ENCODE measurements around the gene PNMA8C.

The PNMA8C gene

DNA sequence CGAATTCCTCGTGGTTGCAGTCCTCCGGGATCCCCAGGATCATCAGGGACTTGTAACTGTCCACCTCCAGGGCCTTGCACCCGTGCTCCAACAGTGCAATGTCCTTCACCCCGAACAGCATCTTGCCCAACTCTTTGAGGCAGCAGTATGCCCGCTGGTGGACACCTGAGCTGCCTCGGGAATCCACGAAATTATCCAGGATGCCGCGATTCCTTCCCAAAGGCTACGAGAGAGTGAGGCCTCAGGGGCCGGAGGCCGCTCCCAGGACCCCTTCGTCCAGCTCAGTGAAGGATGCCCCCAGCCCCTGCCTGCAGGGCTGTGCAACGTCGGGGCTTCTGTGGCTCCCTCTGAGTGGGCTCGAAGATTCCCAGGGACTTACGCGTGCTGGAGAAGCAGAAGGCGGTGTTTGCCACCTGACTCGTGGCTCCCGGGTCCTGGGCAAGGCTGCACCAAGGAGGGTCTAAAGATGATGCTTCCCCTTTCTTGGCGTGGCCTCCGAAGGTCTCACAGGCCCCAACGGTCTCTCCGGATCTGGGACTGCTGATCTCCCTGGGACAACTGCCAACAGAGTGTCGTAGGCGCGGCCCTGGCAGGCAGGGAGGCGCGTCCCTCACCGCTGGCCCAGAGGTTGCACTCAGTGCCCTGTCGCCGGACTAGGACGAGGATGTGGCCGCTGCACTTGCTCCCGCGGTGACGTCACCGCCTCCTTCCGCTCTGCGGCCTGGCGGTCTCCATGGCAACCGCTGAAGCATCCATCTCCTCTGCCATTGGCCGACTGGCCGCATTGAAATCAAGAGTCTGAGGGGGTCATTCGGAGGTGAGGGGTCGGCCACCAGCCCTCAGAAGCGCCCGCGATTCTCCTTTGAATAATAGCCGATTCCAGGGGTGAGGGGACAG, at the start of gene PNMA8C:
TSS of gene PNMA8C (minus strand) at position 698 of the 897 bp plus-strand sequence. CDS start at position 121, 577 bp downstream.
- DNase-seq: peak; percentile 62

DNA sequence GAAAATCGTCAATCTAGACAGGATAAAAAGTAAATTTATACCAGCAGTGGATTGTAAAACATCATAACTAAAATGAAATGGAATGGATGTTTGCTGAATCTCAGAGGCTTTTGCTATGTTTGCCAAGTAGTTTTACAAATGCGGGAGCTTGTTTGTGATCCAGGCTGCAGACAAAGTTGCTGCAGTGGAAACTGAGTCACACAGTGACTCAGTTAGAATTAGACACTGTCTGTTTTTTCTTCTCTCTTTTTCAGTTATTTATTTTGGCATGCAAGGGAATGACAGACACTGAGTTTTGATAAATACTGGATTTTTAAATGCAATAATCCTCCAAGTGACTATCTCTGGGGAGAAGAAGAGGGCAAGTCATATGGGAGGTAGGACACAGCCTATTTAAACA, 47.2 kb upstream of the PNMA8C start:
- no peak for DNase-seq

DNA sequence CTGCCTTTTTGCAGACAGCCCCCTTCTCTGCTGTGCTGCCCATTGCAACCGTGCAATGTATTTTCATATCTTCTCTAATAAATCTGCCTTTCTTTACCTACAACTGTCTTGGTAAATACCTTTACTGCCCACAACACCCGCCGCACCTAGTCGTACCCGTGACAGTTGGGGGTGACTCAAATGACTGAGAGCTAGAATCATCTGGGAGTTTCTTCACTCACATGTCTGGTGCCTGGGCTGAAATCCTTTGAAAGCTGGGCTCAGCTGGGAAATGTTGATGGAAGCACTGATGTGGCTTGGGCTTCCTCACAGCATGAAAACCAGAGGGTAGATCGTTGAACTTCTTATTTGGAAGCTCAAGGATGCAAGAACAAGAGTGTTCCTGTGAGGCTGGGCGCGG, 45.5 kb upstream of the PNMA8C start:
- no peak for DNase-seq

DNA sequence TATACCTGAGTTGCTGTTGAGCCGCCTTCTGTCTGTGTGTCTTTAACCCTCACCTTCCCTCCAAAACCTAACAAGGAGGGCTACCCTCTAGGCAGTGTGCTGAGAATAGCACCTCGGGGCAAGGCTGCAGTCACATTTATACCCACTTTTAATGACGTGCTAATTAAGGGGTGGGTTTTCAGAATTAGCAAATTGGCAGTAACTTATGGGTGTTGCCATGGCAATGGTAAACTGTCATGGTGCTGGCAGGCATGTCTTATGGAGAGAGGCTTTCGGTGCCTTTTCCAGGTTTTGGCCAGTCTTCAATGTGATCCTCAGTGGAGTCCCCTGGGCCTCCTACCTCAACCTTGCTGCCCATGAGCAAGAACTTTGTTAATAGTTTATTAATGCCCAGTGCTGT, 43.9 kb upstream of the PNMA8C start:
- DNase-seq: no peak

DNA sequence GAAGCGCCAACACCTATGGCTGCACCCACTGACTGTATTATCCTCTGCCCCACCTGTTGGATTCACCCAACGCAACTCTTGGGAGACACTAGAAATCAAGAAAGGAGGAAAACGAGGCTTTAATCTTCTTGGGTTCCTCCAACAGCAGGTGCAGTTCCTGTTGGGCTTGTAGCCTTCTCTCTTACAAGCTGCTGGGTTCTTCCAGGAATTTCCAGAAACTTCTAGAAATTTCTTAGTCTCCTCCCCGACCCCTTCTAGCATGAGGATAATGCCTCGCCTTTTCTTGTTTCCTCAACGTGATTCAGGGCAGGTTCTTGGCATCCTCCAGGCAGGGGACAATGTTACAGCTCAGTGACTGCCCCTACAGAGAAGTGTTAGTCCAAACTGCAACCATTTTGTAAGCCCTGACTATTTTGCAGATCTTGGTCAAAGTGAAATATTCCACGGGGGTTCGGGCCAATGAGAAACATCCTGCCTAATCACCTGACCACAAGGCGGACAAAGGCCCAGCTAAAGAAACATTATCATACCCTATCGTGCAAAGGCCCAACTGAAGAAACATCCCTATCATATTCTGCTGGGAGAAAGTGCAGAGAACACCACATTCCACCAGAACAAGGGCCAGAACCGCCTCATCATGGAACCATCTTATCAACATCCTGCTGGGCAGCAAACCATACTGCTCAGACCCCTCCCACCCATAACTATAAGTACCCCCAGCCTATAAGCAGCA, 43.2 kb upstream of the PNMA8C start:
- DNase-seq: no peak

DNA sequence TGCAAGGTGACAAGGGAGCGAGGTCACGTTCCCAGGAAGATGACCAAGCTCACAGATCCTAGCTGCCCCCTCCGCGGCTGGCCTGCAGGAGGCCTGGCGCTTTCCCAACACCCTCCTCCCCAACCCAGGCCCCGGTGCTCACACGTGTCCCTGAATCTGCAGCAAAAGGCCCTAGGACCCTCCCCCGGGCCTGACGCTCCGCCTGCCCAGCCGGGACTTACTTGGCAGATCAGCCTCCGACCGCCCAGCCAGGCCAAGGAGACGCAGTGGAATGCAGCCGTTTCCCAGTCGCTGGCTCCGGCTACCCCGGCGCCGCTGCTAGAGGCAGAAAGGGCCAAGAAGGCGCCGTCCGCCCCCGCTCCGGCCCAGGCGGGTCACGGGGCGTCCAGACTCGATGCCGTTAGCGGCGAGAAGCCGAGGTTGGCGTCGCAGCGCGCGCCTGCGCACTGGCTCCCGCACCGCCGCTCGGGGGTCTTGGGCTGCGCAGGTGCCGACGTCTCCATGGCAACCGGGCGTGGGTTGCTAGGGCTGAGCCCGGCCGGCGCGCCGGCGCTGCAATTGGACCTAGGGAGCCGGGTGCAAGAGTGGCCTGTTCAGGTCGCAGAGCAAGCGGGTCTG, 42.5 kb upstream of the PNMA8C start, which contains the start of gene PNMA8A:
TSS of gene PNMA8A (minus strand) at position 448 of the 618 bp plus-strand sequence. CDS start 528 bp downstream, outside the sequence.
- DNase-seq: no peak

DNA sequence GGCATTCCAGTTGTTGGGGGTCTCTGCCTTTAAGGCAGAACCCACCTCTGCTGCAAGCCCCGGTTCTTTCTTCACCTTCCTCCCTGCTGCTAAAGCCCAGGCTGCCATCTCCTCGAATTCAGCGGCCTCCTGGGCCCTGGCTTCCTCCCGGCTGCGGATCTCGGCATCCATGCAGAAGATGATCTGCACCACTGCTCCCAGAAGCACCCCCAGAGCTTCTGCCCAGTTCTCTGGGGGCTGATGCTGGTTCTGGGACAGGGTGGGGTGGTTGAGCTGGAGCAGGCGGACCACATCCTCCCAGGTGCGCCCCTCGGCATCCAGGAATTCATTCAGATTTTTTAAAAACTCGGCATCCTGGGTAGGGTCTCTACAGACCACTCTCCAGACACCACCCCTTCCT, 41.6 kb upstream of the PNMA8C start:
- DNase-seq: no peak

DNA sequence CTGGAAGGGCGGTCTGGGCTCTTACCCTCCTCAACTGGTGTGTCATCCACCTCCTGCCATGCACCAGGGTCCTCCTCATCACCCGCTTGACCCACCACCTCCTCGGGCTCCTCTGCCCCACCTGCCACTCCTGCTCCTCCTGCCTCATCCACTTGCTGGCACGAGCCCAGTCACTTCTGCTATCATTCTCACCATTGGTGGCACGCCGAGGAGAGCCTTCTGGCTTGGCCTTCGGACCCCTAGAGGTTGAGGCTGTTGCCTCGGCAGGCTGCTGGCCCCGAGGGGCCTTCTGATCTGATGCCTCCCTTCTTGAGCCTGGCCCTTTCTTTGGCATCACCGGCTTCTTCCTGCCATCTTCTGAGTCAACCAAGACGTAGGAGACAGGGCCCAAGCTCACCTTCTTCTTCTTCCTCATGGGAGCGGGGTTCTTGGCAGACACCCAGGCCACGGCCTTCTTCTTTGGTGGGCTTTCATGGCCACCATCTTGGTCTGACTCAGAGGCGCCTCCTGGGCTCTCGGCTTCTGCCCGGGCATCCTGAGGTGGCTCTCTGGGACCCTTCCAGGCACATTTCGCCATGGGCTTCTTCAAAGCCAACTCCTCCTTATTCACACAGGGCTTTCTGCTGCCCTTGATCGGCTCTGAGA, 40.9 kb upstream of the PNMA8C start:
- no peak for DNase-seq

DNA sequence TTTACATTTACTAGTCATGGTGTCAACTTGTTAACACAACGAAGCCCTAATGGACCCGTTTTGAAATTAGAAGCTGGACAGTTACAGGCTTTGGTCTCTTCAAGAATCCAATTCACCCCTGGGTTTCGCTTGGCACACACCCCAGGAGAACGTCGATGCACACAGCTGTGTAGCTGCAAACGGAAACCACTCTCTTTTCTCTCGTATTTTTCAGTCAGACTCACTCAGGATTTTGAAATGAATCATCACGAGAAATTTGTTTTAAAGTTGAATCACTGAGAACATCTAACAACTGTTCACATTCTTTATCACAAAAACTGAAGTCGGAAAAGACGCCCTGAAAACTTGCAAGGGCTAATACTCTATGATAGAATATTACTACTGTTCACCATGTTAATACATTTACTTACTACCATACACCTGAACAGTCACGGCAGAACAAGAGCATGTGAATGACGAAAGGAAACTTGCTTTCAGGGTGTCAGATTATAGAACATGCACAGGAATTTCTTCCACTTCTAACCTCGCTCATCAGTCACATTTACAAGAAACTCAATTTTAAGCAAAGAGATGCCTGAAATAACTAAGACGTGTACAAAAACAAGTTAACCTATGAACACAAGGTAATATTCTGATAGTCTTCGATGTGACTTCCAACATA, 37.9 kb upstream of the PNMA8C start:
- DNase-seq: no peak

DNA sequence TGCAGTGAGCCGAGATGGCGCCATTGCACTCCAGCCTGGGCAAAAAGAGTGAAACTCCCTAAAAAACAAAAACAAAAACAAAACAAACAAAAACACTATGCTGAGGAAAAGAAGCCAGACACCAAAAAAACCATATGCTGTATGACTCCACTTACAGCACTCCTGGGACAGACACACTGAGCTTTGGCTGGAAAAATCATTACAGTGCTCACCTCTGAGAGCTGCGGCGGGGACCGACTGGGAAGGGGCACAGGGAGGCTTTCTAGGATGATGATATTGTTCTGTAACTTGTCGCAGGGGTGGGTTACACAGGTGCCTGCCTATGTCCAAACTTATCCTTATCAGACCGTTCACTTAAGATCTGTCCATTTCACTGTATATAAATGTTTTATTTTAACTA, 34.8 kb upstream of the PNMA8C start:
- DNase-seq: no peak

DNA sequence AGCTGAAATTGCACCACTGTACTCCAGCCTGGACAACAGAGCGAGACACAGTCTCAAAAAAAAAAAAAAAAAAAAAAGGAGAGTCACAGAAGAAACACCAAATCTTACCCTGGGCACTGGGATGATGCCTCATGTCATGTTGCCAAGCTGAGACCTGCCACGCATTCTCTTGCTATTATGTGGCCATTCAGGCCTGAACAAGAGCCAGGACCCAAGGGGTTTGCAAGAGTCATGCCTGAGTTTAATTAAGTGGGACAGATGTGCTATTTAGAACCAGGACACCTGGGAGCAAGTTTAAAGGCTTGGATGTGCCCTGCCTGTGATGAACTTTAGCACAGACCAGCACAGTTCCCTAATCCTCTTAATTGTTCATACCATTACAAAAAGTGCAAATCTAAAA, 32.8 kb upstream of the PNMA8C start:
- no peak for DNase-seq

DNA sequence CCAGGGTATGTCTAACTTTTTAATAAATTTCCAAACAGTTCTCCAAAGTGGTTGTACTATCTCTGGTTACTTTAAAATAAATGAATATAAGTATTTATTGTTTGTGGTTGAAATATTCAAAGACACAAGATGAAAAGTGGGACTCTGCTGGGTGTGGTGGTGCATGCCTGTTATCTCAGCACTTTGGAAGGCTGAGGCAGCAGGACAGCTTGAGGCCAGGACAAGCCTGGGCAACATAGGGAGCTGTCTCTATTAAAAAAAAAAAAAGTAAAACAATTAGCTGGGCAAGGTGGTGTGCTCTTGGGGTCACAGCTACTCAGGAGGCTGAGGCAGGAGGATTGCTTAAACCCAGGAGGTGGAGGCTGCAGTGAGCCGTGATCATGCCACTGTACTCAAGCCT, 32.2 kb upstream of the PNMA8C start:
- no peak for DNase-seq

DNA sequence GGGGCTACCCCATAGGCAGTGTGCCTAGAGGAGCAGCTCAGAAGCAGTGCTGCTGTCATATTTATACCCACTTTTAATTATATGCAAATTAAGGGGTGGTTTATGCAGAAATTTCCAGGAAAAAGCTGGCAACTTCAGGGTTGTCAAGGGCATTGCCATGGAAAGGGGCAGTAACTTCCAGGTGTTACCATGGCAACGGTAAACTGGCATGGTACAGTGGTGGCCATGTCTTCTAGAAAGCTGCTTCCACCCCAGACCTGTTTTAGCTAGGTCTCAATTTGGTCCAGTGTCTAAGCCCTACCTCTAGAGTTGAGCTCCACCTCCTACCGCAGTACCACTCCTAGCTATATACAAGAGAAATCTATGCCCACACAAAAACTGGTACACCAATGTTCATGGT, 31.3 kb upstream of the PNMA8C start:
- DNase-seq: no peak

DNA sequence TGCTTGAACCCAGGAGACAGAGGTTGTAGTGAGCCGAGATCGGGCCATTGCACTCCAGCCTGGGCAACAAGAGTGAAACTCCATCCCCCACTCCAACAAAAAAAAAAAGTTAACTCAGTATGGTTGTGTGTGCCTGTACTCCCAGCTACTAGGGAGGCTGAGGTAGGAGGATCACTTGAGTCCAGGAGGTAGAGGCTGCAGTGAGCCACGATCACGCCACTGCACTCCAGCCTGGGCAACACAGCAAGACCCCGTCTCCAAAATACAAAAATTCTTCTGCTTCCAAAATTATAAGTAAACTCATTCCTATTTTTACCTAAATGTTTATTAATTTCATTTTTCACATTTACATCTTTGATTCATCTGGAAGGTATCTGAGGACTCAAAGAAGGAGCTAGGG, 28.2 kb upstream of the PNMA8C start:
- no peak for DNase-seq

DNA sequence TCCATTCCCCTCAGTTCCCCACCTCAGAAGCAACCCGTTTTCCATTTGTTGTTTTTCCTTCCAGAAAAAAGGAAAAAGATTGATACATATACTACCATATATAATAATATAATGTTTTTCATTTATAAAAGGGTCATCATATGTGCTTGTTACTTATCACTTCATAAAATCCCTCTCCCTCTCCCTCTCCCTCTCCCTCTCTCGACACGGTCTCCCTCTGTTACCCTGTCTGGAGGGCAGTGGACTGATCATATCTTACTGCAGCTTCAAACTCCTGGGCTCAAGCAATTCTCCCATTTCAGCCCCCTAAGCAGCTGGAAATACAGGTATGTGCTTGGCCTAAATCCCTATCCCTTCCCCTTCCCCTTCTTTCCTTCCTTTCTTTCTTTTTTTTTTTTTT, 25.5 kb upstream of the PNMA8C start:
- no peak for DNase-seq

DNA sequence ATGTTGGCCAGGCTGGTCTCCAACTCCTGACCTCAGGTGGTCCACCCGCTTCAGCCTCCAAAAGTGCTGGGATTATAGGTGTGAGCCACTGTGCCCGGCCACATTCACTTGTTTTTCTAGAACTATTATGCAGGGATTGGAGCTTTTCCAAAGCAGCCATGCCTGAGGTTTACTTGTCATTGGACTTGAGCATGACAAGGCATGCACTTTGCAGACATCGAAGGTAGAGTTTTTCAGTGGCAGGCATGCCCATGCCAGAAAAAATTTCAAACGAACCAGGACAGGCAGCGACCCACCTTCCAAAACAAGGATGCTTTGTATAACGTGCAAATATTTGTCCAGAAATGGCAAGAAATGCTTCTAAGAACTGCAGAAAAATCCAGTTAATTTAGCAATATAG, 24.9 kb upstream of the PNMA8C start:
- no peak for DNase-seq

DNA sequence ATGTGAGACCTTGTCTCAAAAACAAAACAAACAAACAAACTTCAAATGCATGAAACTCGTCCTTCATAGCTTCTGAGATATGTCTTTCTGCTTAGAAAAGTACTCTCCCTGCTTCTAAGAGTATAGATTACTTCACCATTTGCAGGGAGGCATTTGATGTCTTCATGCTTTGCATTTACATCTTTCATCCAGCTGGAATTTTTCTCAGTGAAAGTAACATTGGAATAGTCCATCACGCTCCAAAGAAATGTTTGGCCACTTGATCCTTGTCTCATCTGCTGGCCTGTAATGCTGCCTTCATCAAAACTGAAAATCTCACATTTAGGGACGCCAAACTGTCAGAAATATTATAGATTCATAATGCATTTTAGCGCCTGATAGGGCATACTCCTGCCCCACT, 23.4 kb upstream of the PNMA8C start:
- no peak for DNase-seq

DNA sequence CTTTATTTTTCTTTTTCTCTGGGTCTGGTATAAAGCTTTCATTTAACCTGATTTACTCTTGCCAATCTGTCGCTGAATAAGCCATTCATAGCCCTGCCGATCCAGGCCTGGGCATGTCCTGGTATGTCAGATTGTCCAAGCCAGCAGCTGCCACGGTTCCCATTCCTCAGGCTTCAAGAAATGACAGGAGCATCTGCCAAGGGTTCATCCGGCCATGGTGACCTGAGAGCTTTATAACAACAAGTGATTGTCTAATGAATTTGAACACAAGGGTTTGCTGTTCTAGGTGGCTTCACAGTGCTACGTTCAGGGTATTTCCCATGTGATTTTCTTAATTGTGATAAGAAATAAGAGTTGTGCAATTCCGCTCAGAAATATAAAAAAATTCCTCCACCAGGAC, 22.6 kb upstream of the PNMA8C start:
- no peak for DNase-seq

DNA sequence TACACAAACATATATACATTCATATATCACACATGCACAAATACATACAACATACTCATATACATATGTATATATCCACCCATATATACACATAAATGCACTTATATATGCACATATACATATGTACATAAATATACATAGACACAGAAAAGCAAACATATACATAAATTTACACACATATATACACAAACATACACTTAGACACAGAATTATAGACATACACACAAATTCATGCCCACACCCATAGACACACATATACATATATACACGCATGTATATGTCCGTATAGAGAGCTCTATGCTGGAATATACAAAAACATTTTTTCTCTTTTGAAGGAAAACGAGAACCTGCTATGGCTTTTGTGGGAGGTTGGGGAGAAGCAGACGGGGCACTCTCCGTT, 22.0 kb upstream of the PNMA8C start:
- no peak for DNase-seq

DNA sequence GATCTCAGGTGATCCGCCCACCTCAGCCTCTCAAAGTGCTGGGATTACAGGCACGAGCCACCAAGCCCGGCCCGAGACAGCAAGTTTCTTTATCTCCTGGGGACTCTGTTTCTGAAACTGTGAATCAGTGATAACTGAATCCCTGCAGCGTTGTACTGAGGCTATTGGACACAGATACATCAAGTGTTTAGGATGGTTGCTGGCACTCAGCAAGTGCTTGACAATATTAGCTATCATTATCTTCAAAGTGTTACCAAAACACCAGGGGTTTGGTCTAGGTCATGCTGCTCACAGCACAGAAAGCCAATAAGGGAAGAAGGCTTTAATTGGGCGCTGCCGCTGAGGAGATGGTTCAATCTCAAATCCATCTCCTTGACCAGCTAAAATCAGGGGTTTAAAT, 20.5 kb upstream of the PNMA8C start:
- no peak for DNase-seq

DNA sequence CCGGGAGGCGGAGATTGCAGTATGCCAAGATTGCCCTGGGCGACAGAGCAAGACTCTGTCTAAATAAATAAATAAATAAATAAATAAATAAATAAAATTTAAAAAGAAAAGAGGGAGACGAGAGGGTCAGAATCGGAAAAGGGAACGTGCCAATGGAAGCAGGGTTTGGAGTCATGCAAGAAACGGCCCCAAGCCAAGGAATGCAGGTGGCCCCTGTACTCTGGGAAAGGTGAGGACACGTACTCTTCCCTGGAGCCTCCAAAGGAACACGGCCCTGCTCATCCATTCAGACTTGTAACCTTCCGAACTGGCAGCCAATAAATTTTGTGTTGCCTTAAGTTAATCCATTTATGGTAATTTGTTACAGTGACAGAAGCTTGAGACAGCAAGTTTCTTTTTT, 19.9 kb upstream of the PNMA8C start:
- DNase-seq: no peak

DNA sequence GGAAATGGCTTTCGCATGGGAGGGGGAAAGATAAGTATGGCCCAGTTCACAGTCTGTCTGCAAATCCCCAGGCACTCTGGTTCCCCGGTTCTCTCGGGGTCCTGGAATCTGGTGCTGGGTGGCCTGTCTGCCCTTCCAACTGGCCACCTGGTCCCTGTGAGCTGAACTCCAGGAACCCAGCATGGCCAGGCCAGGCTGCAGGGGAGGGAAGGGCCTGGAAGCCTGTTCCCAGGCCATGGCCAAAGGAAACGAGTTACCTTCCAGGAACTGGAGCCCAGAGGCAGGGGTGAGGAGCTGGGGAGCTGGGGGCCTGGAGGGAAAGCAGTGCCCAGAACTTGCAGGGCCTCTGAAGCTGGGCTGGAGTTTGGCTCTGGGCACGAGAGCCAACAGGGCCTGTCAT, 19.1 kb upstream of the PNMA8C start:
- DNase-seq: no peak

DNA sequence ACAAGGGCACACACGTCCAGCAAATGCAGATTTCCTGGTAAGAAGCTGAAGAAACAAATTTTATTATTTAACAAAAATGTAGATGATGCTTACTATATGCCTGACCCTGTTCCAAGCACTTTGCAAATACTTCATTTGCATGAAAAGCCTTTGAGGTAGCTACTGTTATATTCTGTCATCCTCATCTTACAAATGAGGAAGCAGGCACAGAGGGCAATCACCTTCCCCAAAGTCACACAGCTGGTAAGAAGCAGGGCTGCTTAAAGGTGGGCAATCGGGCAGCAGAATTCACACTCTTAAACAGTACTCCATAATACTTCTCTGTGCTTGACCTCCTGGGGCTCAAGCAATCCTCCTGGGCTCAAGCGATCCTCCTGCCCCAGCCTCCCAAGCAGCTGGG, 18.3 kb upstream of the PNMA8C start:
- no peak for DNase-seq
